ENCODE measurements around the gene ENTPD8.

DNA sequence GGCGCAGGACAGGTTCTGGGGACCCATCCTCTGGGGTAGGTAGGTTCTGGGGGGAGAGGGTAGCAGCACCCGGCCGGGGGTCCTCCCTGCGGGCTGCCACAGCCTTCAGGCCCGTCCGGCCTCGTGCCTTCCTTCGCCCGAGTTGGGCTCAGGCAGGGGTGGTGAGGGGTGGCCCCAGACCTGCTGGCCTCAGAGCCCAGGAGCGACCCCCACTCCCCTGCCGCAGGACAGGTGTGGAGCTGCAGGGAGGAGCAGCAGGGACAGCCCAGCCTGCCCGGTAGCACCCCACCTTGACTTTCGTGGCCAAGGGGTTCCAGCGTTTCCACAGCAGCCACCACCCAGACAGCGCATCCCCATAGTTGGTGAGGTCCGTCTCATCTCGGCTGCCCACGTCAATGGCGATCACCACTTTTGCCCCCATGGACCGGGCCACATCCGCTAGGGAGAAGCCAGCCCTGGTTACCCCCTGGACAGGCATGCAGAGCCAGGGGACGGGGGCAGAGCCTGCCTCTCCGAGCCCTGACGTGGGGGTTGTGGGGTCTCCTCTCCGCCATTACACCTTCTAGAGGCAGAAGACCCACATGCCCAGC is 21.3 kb upstream of the ENTPD8 start:
- TF ChIP-seq, protein P1, sequence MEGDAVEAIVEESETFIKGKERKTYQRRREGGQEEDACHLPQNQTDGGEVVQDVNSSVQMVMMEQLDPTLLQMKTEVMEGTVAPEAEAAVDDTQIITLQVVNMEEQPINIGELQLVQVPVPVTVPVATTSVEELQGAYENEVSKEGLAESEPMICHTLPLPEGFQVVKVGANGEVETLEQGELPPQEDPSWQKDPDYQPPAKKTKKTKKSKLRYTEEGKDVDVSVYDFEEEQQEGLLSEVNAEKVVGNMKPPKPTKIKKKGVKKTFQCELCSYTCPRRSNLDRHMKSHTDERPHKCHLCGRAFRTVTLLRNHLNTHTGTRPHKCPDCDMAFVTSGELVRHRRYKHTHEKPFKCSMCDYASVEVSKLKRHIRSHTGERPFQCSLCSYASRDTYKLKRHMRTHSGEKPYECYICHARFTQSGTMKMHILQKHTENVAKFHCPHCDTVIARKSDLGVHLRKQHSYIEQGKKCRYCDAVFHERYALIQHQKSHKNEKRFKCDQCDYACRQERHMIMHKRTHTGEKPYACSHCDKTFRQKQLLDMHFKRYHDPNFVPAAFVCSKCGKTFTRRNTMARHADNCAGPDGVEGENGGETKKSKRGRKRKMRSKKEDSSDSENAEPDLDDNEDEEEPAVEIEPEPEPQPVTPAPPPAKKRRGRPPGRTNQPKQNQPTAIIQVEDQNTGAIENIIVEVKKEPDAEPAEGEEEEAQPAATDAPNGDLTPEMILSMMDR (conservative IDR thresholded peaks at IDR 0.05; ENCODE audit: low read length), result no peak
- no peak for TF ChIP-seq EZH2phosphoT487 (IDR thresholded peaks at IDR 0.05; ENCODE audit: borderline replicate concordance, low read depth, low read length)
